ENCODE results near the gene DPYD.
A peak's percentile ranks its signal among the peaks of the same experiment; 100 is the strongest.

Gene DPYD

DNA sequence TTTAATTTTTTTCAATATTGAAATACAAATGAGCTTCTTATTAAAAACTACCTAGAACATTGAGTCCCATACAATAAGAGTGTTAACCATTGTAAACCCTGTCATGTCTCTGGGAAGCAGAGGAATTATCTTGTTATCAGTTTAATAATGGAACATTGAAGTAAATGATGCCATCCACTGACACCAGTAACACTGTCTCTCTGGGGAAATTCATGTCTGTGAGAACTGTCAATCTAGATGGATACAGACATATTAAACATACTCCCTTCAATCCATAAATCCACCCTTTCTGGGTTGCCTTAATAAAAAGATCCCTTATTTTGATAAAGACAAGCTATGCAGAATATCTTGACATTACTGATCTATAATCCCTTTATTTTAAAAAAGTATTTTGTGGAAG, 503.2 kb downstream of the DPYD start:
- no peak for DNase-seq

DNA sequence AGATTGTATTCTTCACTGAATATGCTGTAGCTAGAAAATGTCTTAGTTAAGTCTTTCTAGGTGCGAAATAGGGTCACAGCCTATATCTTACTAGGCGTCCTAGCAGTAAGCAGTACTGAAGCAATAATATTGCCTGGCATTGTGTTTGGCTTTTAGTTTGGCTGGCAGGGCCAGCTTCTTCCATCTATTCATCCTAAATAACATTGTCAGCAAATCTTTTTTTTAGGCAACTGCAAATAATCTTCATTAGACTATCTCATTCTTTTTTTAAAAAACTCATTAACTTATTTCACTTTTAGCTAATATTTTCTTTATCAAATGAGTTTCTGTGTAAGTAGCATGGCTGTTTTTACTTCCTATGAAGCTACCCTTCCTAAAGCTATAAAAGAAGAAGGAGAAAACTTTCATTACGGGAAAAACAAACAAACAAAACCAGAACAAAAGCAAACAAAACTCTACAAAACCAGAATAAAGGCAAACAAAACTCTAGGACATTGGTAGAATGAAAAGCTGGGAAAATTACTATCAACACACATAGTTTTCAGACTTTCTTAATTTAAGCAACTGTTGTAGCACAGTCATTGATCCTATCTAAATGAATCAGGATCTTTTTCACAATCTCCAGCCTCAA, 506.0 kb downstream of the DPYD start:
- no peak for DNase-seq

DNA sequence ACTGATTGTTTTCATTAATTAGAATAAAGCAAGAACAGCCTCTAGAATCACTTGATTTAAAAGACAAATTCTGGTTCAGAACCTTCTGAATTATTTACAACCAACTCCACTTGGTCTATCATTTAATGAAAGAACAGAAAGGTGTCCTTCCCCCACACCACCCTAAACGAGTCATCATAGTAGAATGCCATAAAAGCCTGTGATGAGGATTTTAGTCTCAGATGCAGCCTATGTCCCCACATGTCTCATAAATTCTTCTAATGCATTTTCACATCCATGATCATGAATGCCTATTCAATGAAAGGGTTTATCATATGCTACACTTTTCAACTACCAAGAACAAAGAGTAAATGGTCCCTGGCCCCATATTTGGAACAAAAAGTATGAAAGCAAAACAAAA, 508.1 kb downstream of the DPYD start:
- no peak for DNase-seq

DNA sequence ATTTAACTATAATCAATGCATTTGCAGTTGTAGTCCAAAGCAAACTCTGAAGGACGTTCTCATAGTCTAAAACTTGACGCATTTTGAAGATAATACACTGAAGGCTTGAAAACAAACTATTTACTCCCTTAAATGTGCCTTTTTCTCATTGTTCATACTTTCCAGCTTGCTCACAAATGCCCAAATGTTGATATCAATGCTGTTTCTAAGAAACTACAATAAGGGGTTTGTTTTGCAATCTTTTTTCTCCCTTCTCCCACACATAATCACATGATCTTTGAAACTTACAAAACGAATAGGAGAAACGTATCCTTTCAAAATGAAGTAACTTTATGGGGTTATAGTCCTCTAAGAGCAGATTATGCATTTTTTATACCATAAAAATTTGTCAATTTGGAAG, 508.7 kb downstream of the DPYD start:
- peak in 1 of 2 donors; percentile 26 for DNase-seq

DNA sequence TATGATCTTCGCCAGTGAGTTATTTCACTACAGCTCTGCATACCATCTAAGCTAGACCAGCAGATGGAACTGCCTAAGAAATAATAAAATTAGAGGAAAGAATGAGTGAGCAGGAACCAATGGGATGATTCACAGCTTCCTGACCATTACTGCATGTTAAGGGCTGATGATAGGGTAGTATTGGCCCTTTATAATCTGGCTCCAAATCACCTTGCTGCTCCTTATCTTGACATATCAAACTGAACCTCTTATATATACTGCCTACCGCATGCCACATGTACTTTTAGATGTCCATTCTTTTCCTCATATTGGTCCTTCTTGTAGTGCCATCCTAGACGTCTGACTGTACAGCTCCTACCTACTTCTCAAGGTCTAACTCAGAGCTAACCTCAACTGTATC, 524.4 kb downstream of the DPYD start:
- DNase-seq: no peak

DNA sequence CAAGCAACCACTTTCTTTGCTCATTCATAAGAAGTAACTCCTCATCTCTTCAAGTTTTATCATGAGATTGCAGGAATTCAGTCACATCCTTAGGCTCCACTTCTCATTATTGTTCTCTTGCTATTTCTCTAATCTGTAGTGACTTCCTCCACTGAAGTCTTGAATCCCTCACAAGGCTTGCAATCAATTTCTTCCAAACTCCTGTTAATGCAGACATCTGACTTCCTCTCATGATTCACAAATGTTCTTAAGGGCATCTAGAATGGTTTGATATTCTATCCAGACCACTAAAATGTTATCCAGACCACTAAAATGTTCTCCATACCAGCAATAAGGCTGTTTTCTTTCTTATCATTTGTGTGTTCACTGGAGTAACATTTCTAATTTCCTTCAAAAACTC, 528.1 kb downstream of the DPYD start:
- DNase-seq: no peak

DNA sequence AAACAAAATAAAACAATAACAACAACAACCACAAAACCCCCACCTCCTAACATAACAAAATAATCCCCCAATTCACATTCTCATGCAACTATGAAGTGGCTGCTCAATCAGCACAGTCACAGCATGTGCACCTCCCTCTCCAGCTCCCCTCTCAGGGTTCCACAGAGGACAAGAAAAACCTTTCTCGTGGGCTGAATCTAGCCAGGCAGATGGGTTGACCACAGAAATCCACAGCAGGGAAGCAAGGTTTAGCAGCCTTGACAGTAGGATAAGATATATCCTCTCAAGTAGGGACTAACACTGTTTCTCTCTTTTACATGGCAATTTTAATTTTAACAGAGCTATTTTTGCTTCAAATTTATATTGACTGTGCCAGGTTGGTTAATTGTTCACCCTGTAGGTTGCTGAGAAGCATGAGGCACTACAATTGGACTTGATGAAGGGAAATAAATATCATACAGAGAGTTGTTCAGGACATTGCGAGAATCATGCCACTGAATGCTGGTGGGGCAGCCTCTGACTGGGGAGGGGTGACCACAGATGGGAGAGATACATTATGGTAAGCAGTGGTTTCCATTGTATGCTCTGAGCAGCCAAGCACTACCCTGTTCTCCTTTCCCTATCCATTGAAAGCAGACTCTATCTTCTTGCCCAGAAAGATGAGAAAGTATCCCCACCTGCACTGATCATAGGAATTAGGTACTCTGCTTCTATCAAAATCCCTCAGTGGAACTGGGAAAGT, 535.1 kb downstream of the DPYD start:
- DNase-seq: no peak

DNA sequence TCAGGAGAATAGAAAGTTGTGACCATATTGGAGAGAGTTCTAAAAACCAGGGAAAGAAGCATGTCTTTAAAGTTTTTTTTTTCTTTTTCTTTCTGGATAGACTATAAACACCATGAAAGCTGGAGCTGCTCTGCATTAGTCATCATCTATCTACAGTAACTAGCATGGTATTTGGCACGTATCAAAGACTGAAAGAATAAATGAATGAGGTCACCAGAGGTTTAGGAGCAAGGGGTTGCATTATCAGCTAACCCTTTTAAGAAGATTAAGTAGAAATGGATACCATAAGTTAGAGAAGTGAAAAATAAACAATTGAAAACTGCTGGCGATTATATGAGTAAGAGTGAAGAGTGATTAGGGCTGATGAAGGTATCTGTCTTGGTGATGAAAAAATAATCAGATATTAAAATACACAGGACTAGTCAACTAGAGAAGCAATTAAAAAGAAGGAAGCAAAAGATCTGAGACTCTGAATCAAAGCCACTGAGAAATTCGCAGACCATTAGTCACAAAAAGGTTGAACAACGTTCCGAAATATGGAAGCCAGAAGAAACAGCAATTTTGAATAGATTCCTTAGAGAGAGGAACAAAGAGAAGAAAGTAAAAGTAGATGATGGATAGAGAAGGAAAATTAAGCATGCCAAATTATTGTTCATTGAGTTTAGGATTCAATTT, 536.4 kb downstream of the DPYD start:
- no peak for DNase-seq

DNA sequence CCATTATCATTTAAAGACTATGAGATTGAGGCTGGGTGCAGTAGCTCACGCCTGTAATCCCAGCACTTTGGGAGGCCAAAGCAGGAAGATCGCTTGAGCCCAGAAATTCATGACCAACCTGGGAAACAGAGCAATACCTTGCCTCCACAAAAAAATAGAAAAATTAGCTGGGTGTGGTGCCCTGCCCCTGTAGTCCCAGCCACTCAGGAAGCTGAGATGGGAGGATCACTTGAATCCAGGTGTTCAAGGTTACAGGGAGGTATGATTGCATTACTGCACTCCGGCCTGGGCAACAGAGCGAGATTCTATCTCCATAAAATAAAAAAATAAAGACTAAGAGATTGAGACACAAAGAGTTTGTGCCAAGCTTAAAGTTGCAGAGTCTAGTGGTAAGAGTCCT, 537.0 kb downstream of the DPYD start:
- DNase-seq: no peak

DNA sequence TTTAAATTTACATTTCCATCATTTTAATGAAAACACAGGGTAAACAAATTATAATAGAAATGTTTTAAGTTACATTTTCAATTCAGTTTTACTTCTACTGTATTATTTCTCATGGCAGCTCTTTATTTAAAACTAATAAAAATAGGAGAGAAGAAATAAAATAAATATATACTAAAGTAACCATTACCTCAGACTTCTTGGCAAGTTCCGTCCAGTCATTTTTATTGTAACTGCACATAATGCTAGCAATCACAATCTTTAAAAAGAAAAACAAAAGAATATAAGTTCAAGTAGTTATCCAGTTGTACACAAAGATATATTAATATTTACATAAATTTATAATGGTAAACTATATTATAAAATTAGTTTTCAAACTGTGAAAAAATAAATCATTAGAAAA, 538.6 kb downstream of the DPYD start:
- DNase-seq: no peak

DNA sequence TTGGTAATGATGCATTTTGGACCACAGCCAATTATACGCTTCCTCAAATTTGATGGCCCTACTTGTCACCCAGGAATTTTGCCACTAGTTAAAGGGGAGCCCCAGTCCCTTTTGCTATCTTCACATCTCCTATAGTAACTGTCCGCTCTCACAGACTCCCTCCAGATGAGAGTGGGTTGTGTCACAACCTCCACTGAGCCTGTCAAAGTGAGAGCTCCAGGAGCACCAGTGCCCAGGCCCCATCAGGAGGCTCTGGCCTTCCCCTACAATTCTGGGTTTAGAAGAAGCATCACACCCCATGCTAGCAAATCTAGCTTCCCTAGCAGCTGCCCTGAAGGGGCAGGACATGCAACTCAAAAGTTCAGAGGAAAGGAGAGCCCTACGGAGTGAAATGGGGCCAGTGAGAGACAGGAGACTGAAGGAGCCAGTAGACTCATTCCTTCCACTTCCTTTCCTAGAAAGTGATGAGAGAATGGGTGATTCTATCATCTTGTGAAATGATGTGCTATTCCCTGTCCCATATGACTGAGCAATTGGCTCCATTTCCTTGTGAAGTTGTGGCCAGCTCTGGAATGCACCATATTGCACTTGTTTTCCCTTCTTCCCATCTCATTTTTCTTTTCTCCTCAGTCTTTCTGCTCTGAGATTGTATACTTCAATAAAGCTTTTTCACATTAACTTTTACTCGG, 541.3 kb downstream of the DPYD start:
- no peak for DNase-seq

DNA sequence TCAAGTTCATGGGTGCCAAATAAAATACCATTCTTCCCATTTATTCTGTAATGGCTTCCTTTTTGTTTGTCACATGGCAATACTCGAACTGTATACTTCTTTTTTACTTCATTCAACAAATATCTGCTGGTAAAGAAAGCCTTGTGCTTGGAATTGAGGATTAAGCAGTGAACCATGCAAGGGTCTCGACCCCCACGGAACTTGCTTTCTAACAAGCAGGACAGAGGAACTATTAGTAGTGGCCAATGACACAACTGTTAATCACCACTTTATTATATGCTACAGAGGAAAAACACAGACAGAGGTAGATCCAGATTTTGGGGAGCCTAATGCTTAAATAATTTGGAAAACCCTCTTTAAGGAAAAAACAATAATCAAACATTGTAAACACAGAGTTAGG, 542.2 kb downstream of the DPYD start:
- no peak for DNase-seq

DNA sequence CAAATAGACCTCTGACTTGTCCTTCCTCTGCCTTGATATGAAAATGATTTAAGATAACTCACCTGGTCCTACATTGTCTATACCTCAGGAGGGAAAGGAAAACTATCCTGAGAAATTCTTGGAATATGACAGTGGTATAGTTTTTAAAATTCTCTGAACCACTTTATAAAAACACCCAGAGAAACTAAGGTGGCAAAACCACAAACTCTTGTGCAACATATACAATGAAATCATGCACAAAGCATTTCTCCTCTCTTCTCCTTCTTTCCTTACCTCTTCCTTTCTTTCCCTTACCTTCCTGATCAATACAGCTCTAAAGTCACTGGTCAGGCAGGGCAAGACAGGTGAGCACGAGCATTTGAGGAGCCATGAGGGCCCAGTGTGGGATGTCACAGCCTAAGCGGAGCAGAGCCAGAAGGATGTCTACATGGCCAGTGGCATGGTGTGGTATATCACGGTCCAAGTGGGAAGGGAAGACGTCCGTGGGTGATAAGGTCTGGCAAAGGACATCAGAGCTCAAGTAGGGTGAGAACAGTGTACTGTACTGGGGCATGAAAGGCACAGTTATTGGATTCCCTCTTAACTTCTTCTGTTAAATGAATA, 543.3 kb downstream of the DPYD start:
- no peak for DNase-seq

DNA sequence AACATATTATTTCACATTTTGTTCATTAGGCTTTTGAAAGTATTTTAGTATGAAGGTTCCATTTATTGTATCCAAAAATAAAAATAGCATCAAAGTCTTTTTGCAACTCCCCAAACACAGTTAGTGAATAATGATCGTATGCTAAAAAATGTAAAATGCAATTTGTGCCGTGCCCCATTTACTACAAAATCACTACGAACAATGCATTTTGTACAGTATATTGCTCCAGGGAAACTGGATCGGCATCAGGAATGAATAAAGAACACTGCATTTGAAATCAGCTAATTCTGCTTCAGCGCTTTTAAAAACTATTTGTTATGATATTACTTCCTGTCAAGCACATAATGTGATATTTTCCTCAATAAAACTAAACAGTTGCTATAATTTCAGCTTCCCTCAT, 547.8 kb downstream of the DPYD start:
- DNase-seq: no peak

DNA sequence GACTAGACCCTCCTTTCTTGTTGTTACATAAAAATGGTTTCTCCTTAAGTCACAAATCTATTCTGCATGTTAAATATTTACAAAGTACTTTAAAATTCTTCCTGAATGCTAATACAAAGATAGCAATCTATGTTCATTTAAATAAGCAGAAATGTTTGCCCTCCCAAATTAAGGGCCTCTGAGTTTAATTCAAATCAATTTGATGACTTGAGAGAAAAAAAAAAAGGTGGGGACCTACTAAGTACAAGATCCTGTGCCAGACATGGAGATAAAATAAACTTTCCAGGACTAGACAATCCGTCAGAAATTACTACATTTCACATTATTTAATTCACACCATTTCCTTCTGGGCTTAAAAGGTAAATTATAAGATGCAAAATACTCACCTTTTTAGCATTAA, 548.3 kb downstream of the DPYD start:
- DNase-seq: no peak

DNA sequence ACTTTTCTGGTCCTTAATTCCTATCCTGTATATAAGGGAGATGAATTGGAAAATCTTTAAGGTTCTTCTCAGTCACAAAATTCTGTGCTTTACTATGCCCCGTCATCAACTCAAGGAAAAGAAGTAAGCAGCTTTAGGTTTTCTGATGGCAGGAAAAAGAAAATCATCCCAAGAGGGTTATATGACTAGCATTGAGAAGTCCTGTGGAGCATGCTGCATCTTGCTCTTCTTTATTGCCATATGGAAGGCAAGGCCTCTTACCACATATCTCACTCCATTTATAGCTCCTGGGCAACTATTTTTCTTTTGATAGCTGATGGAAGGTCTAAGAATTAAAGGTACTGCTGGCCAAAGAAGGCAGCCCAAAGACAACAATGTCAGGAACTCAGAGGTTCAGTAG, 552.5 kb downstream of the DPYD start:
- no peak for DNase-seq

DNA sequence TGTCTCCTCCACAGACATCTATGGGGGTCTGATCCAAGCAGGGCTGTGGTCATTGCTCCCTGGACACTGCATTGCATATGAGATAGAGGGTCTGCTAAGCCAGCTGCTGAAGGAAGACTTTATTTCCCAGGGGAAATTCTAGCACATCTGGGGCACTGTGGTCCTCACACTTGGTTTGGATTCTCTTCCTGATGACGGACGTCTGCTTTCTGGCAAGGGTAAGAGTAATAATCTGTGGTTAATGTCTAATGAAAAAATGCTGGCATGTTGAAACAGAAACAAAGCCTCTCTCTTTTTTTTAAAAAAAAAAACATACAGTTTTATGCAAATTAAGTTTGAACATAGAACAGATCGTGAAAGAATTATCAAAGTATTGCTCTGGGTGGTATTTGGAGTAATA, 553.9 kb downstream of the DPYD start:
- no peak for DNase-seq

DNA sequence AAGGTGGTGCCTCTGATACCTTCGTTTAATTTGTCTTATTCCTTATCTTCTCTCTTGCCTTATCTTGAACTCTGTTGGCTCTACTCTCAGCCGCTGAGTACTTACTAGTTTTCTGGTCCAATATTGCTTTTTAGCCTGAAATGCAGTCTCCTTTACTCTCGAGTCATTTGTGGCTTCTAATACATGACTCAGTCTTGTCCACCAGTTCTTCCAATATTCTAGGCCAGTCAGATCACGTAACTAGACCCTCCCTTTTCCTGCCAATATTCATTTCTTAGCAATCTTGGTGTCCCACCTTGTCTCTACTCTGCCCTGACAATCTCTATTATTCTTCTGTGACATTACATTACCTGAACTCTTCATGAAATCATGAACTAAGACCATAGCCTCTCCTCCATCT, 555.8 kb downstream of the DPYD start:
- no peak for DNase-seq

DNA sequence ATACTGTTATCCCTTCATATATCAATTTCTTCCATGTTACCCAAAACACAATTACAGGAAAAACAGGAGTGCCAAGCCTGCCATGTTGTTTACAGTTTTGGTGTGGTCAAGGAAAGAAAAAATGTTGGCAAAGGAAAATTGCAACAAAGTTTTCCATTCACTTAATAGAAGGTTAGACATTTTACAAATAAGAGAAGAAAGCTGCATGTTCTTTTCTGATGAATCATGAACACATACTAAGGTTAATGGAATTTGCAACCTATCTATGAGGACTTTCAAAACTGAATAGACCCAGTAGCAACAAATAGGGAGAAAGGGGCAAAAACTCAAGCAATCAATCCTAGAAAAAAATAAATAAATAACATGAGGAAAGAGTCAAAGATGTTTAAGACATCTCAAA, 556.7 kb downstream of the DPYD start:
- no peak for DNase-seq

DNA sequence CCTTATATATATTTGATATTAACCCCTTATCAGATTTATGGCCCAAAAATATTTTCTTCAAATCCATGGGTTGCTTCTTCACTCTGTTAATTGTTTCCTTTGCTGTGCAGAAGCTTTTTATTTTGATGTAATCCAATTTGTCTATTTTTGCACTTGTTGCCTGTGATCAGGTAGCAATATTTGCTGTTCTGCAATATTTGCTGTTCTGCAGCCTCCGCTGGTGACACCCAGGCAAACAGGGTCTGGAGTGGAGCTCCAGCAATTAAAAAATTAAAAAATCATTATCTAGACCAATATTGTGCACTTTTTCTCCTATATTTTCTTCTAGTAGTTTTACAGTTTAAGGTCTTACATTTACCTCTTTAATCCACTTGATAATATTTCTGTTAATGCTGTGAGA, 564.5 kb downstream of the DPYD start:
- no peak for DNase-seq

DNA sequence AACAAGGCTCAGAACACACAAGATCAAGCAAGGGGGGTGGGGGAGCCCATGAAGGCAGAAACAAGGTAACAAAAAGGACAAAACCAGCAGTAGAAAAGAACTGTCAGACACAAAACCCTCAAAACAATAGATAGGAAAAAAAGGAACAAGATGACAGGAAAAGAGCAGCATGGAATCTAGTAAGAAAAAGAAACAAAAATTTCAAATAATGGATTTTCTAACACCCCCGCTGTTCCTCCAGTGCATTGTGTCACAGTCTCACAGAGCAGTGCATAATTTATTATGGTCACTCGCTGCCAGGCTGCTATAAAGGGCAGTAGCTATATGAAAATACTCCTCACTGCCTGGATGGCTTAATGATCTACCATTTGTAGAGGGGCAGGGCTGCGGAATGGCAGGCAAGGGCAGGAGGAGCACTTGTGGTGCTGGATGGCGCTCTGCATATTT, 567.9 kb downstream of the DPYD start:
- DNase-seq: no peak

DNA sequence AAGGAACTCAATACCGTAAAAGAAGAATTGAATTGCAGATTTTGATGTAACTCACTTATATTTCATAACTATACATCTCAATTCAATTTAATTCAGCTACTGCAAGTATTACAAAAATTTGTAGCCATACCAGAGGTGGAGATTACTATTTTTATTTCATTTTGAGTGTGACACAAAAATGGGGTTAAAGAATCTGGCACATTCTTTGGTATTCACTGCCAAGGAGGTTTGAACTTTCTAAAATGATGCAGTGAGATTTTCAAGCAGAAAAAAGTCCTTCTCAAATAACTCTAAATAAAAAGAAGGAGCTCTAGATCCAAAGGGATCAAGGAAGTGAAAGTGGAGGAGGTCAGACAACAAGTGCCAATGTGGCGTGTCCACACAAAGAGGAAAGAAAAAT, 569.0 kb downstream of the DPYD start:
- DNase-seq: no peak

DNA sequence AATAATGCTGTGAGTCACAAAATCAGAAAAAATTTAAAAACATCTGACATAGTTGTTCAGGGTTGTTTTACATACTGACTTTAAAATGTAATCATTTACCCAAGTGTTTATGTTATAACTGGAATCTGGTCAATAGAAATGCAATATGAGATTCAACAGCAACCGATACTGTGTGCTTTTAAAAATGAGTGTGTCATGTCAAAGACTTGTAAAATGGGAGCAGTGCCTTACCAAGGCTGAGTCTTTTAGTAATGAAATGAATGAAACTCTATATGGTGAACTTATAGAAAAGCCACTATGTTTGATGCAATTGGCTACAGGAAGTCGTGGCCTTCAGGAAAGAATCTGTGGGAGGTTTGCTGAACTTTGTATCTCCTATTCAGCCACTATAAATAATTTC, 570.2 kb downstream of the DPYD start:
- no peak for DNase-seq

All from hippocampal formation (tissue), 2 donors.